Activated naive CD4-positive, alpha-beta T cell treated with anti-CD3 and anti-CD28 coated beads, Interleukin-2, amount 50 U/mL, for 72 hours (primary cell): ENCODE measurements around the gene NKX1-1. TPM values are rescaled to one million over a fixed set of nuclear protein-coding genes. Genes with fewer than 3 reads are reported as not detected.

ENCODE experiments used
- total RNA-seq, 2 donors: library from RNA; stranded (reverse); gene quantifications; one replicate each; pipeline ENCODE4 v1.2.3, GENCODE V29; 2022

The NKX1-1 gene
- total RNA-seq, 2 donors from 2014 or later, result not detected

Other genes with a start within 250 kb of the NKX1-1 start
- 10 to 100 TPM in 1 of 2 donors, 1 to 10 TPM in 1; 7.0 to 17.4 TPM for gene SPON2, start 233.9 kb downstream of the NKX1-1 start, total RNA-seq
- 100 to 1,000 TPM in 1 of 2 donors, 10 to 100 TPM in 1; 74.7 to 177 TPM for gene CTBP1, start 157.3 kb downstream of the NKX1-1 start, total RNA-seq
- 10 to 100 TPM; 42.8 to 50.1 TPM for gene MAEA, start 116.6 kb downstream of the NKX1-1 start, total RNA-seq
- gene UVSSA, start 59.2 kb downstream of the NKX1-1 start, total RNA-seq, result 10 to 100 TPM; 19.1 to 23.8 TPM